GM12873 (cell line): ENCODE data around the gene LONRF3.

Experiments
- CTCF ChIP-seq: IDR thresholded peaks from 2 replicates; pipeline ENCODE4 v1.5.1; 2012; ENCODE audit warnings: low read depth, mild to moderate bottlenecking, moderate library complexity, low read length, control low read depth; ENCODE audit not compliant: insufficient read depth; ENCODE audit errors: missing control alignments

Gene LONRF3

GRCh38 chrX:119030990-119031389, 56.6 kb downstream of the LONRF3 start:
- TF ChIP-seq CTCF: no peak

GRCh38 chrX:119036107-119037029, 62.0 kb downstream of the LONRF3 start:
- TF ChIP-seq CTCF: no peak

GRCh38 chrX:119040432-119040831, 66.0 kb downstream of the LONRF3 start:
- no peak for TF ChIP-seq CTCF

GRCh38 chrX:119041175-119041574, 66.8 kb downstream of the LONRF3 start:
- TF ChIP-seq CTCF: no peak

- no peak for TF ChIP-seq CTCF
These were observed 67.6 kb downstream of the LONRF3 start for GRCh38 chrX:119042040-119042439.

- TF ChIP-seq CTCF: no peak
These were observed 68.6 kb downstream of the LONRF3 start for GRCh38 chrX:119042996-119043395.

- no peak for TF ChIP-seq CTCF
These were observed 71.5 kb downstream of the LONRF3 start for GRCh38 chrX:119045884-119046283.
